HG02943 (cell line): Measurements from ENCODE around the gene TMEM30A.
A peak's percentile ranks its signal among the peaks of the same experiment; 100 is the strongest.

Experiments used
- ATAC-seq: cut with Tn5 transposase; IDR thresholded peaks from one replicate; pipeline ENCODE4 v1.9.1; 2021; ENCODE audit warnings: mild to moderate bottlenecking, low read depth, moderate library complexity; ENCODE audit not compliant: unreplicated experiment

The TMEM30A gene

GRCh38 chr6:75266716-75267291 lies 17.8 kb downstream of the TMEM30A start:
- peak; percentile 75 for ATAC-seq

GRCh38 chr6:75263401-75263750 lies 21.2 kb downstream of the TMEM30A start:
- no peak for ATAC-seq

GRCh38 chr6:75262716-75263400 lies 21.7 kb downstream of the TMEM30A start:
- no peak for ATAC-seq

GRCh38 chr6:75261299-75261698 lies 23.3 kb downstream of the TMEM30A start:
- no peak for ATAC-seq

GRCh38 chr6:75257343-75258087 lies 27.1 kb downstream of the TMEM30A start:
- no peak for ATAC-seq

- no peak for ATAC-seq
These were observed 34.0 kb downstream of the TMEM30A start for GRCh38 chr6:75250552-75250951.

- no peak for ATAC-seq
These were observed 34.8 kb downstream of the TMEM30A start for GRCh38 chr6:75249837-75250236.

GRCh38 chr6:75246386-75246785 lies 38.2 kb downstream of the TMEM30A start:
- ATAC-seq, result no peak

- ATAC-seq, result peak; percentile 6
These were observed 40.5 kb downstream of the TMEM30A start for GRCh38 chr6:75244063-75244584.

GRCh38 chr6:75243333-75244062 lies 41.1 kb downstream of the TMEM30A start, which contains the start of gene COX7A2:
COX7A2 (minus strand) TSS chr6:75243801; CDS start chr6:75243734, 67 bp downstream.
- ATAC-seq, result peak; percentile 95

GRCh38 chr6:75236630-75237029 lies 48.0 kb downstream of the TMEM30A start:
- no peak for ATAC-seq

GRCh38 chr6:75235271-75235670 lies 49.3 kb downstream of the TMEM30A start:
- no peak for ATAC-seq

- no peak for ATAC-seq
These were observed 50.3 kb downstream of the TMEM30A start for GRCh38 chr6:75234126-75234865.

- ATAC-seq, result no peak
These were observed 51.4 kb downstream of the TMEM30A start for GRCh38 chr6:75233092-75233615.

GRCh38 chr6:75230484-75231325 lies 53.9 kb downstream of the TMEM30A start:
- ATAC-seq, result no peak

GRCh38 chr6:75224303-75224926 lies 60.2 kb downstream of the TMEM30A start:
- ATAC-seq, result no peak

GRCh38 chr6:75223428-75223827 lies 61.2 kb downstream of the TMEM30A start:
- no peak for ATAC-seq

GRCh38 chr6:75222261-75222660 lies 62.3 kb downstream of the TMEM30A start:
- ATAC-seq, result no peak
